Posterior cingulate gyrus (tissue), 11 donors: Measurements from ENCODE around the gene ITIH1.

ENCODE experiments used
- DNase-seq, 10 donors: peaks; one replicate each; pipeline versions ENCODE4 v3.0.0 to v3.0.0-alpha.2; 2020 to 2021; ENCODE audit warnings: mixed read lengths in 3 of 10
- intact Hi-C: fragments of 100-400 bp; cut with DNase I; formaldehyde crosslinking; loops from one replicate; pipeline ENCODE4 v1.15.1; 2023

The ITIH1 gene

DNA sequence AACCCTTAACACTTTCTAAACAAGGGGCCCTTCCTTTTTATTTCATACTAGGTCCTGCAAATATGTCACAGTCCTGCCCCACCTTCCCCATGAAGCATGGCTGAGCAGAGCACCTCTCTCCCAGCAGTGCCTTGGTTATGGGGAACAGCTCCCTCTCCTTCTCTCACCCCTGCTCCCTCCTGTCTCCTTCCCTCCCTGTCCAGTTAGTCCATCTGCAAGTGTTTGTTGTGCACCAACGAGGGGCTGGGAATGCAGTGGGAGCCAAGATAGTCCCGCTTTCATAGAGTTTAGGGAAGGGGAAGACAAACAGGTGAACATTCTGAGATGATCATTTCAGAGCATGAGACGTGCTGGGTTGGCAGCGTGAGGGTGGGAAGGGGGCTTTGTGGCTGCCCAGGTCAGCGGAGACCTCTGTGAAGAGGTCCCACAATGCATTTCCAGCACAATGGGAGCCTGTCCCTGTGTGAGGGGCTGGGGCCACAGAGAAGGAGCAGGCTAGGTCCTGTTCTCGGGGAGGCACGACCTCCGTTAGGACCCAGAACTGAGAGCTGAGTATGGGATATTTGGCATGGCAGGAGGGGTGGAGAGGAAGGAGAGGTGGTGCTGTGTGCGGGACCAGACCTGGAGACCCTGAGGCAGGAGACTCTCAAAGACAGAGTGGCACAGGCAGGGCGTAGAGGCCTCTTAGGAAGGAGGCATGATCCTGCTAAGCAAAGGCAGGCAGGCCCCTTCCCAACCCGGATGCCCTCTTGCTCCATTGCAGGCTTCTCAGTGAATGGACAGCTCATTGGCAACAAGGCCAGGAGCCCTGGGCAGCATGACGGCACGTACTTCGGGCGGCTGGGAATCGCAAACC, 11.7 kb downstream of the ITIH1 start:
- intact Hi-C loops: no loop called here
- peak in 3 of 10 donors; percentile 22 to 43 (median 42) for DNase-seq

DNA sequence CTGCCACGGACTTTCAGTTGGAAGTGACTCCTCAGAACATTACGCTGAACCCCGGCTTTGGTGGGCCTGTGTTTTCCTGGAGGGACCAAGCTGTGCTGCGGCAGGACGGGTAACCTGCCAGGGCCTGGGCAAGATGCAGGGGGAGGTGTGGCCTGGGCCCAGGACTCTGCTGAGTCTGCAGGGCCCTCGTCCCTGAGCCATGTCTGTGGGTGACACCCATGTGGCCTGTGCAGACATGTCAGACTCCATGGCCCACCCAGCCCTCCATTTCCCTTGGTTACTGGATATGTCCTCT, 12.3 kb downstream of the ITIH1 start:
- intact Hi-C loops: no loop called here
- DNase-seq: peak in 3 of 10 donors; percentile 48 to 73 (median 65)

DNA sequence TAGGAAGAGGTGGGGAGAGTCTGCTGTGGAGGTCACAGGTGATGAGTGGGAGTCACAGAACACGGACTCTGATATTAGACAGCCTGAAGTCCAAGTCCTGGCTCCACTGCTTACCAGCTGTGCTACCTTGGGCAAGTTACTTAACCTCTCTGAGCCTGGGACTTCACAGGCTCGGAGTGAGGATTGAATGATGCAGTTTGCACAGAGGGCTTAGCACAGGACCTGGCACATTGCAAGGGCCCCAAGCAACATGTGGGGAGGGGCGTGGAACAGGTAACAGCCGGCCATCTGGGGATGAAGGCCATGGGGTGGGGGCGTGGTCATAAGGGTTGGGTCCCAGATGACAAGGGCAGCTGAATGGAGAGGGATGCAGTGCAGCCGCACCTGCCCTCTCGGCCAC, 12.9 kb downstream of the ITIH1 start:
- DNase-seq: peak in 2 of 10 donors; percentile 1 to 21
- intact Hi-C loops: no loop called here

DNA sequence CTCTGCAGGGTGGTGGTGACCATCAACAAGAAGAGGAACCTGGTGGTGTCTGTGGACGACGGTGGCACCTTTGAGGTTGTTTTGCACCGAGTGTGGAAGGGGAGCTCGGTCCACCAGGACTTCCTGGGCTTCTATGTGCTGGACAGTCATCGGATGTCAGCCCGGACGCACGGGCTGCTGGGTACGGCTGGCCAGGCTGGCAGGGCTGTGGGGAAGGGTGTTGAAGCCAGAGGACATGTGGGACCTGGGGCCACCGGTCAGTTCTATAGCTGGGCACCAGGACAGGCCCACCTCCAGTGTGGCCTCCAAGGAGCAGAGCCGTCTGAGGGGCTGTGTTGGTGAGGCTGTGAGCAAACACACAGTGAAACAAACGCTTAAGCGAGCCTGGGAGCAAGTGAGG, 13.3 kb downstream of the ITIH1 start:
- DNase-seq: peak in 3 of 10 donors; percentile 38 to 59 (median 44)
- intact Hi-C loops: no loop called here

DNA sequence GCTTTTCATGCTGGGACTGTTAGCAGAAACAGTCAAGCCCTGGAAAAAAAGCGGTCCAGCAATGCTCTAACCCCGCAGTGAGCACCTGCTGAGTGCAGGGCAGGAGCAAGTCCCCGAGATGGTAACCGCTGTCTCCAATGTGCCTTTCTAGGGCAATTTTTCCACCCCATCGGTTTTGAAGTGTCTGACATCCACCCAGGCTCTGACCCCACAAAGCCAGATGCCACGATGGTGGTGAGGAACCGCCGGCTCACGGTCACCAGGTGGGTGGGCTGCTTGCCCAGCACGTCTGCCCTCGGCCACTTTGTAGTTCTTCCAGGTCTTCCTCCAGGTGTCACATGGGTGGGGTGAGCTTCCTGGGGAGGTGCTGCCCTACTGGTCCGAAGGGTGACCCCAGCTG, 14.0 kb downstream of the ITIH1 start:
- peak in 2 of 10 donors; percentile 37 to 61 for DNase-seq
- intact Hi-C loops: no loop called here

DNA sequence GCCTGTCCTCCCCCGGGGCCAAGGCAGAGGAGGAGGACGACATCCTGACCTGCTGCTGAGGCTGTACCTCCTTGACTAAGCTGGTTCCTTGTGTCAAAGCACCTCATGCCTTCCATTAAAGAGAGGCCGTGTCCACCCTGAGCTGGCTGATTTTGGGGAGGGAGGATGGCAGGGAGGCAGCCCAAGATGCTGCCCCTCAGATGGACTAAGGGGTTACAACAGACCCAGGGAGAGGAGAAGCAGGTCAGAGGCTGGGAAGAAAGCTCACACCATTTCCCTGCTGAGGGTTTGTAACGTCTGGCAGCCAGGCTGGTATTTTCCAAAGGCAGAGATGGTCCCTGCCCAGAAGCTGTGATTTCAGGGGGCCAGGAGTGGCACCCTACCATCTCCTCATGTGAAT, 14.5 kb downstream of the ITIH1 start:
- intact Hi-C loops: no loop called here
- no peak for DNase-seq

DNA sequence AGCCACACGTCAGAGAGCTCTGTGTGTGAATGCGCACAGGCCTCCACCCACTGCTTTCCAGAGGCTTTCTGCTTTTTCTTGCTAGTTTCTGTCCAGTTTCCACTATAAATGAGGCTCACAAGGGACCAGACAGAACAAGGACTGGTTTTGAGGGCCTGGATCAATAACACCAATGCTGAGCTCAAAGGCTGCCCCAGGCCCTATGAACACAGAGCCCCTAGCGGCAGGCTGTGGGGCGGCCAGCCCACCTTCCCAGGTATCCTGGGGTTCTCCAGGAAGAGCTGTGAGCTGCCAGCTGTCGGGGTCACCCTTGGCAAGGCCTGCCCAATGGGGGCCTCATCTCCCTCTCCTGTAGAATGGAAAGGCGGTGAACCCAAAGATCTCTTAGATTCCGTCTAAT, 15.0 kb downstream of the ITIH1 start:
- intact Hi-C loops: no loop called here
- peak in 1 of 10 donors; percentile 20 for DNase-seq

DNA sequence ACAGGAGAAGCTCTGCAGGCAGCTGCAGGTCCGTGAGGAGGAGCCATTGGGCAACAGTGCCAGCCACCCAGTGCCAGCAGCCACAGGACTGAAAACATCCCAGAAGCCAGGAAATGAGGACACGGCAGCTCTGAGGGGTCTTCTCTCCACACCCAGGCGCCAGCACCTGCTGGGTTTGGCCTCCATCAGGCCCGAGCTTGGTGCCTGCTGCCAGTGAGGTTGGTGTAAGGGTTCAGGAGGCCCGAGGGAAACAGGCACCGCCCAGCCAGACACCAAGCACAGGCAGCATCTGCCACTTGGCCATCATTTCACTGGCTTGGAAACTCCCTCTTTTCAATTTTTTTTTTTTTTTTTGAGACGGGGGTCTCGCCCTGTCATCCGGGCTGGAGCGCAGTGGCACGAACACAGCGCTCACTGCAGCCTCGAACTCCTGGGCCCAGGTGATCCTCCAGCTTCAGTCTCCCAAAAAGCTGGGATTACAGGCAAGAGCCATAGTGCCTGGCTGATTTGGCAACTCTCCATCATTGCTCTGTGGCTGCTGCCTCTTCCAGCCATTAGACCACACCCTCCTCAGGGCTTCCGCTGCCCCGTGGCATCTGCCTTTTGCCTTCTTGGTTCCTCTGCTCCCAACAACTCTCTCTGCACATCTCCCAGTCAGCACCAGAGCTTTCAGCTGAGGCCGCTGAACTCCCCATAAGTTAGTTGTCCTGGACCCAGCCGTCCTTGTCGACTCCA, 15.7 kb downstream of the ITIH1 start:
- intact Hi-C loops: no loop called here
- DNase-seq: peak in 1 of 10 donors; percentile 64

DNA sequence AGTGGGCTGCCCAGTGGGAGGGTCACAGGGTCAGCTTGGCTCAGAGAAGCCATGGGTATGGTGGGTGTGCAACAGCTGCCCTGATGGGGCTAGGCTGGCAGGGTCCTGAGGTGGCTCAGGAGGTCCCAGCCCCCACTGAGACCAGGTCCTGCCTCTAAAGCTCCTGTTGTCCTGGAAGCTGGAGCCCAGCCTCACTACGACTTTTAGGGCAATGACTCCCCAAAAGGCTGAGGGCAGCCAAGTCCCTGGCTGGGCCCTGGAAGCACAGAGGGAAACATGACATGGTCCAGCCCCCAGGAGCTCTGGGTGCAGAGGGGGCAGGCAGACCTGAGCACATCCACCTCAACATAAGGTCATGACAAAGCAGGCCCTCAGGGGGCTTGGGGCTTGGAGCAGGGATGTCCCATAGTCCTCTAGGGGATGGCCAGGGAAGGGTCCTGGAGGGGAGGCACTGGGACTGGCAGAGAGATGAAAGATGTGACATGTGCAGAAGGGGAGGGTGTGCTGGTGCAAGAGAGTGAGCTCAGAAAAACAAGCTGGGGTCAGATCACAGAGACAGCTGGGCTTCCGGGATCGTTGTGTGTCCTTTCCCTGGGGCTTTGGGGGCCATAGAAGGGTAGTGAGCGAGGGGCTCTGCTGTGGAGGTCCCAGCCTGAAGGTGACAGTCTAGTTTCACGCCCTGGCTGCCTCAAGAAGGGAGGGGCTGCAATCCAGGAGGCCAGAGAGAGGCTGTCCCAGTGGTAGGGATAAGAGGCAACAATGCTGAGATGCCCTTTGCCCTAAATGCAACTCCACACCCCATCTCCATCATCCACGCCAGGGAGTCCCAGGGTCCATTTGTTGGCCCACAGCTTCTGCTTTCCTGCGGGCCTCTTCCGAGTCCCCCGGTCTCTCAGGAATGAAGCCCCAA, 16.6 kb downstream of the ITIH1 start:
- peak in 1 of 10 donors; percentile 25 for DNase-seq
- intact Hi-C loops: no loop called here

DNA sequence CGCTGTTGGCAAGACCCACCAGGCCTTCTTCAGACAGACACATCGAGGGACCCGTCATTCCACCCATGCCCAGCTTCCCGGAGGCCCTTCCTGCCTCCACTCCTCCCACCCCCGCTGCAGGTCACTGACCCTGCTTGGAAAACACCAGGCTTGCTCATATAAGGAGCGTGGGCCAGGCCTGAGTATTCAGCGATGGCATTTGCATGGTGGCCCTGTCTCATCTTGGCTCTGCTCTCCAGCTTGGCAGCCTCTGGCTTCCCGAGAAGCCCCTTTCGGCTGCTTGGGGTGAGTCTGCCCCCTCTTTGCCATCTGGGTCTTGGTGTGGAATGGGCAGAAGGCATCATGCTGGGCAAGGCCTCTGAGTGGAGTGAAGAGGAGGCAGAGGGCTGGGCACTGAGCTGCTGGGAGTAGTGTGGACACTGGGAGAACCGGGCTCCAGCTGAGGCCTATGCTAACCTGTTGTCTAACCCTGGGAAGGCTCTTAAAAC, 17.3 kb downstream of the ITIH1 start, which contains the start of gene ITIH3:
Gene ITIH3, plus strand, starts transcription at position 185 of the 488 bp plus-strand sequence. Its CDS starts 8 bp downstream, at position 193.
- DNase-seq: no peak
- intact Hi-C loops: no loop called here

DNA sequence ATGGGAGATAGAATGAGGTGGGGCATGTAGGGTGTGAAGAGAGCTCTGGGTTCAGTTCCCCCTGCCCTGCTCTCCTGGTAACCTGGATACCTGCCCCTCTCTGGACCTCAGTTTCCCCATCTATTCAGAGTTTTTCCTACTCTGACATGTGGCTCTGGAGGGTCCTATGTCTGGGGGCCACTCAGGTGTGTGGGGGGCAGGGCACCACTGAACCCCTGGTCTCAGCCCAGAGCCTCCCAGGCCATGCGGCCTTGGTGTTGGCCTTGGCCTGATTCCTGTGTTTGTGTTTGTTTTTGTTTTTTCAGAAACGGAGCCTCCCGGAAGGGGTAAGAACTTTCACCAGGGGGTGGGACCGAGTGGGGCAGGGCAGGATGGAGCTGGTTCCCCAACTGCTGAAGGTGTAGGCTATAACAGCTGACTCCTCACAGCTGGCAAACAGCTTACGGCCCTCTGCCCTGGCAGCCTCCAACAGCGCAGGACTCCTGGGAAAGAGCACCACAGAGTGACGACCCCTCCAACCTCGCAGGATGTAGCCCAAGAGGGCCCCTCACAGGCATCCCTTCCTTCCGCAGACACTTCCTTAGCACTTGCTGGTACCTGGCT, 18.0 kb downstream of the ITIH1 start:
- no peak for DNase-seq
- intact Hi-C loops: no loop called here

DNA sequence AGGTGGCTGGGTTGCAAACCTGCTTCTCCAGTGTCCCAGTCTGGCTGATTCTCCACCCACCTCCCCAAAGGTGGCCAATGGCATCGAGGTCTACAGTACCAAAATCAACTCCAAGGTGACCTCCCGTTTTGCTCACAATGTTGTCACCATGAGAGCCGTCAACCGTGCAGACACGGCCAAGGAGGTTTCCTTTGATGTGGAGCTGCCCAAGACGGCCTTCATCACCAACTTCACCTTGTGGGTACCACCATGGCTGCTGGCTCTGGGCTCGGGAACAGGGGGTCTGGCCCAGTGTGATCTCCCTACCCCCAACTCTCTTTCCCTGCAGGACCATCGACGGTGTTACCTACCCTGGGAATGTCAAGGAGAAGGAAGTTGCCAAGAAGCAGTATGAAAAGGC, 19.0 kb downstream of the ITIH1 start:
- DNase-seq: no peak
- intact Hi-C loops: no loop called here

DNA sequence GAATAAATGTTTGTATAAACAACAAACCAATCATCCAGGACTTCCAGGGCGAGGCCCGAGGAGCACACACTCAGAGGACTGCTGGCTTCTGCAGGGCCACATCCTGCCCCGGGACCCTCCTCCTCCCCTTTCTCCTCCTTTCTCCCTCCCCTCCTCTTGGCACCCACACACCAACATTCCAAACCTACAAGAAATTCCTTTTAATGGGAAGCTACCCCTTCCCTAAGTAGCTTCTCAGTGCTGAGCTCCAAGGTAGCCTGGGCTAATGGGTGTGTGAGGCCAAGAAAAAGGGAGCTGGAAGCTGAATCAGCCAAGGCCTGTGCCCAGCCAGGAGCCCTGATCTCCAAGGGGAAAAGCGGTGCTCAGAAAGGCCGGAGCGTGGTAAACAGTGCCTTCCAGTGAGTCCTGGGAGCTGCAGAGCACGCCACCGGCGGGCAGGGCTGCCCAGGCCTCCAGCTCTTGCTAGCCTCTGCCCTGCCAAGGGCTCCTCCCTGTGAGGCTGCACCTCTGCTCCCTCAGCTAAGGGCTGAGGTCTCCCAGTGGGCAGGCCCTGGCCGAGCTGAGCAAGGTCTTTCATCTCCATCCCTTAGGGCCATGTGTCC, 21.1 kb downstream of the ITIH1 start:
- intact Hi-C loops: no loop called here
- DNase-seq: no peak

DNA sequence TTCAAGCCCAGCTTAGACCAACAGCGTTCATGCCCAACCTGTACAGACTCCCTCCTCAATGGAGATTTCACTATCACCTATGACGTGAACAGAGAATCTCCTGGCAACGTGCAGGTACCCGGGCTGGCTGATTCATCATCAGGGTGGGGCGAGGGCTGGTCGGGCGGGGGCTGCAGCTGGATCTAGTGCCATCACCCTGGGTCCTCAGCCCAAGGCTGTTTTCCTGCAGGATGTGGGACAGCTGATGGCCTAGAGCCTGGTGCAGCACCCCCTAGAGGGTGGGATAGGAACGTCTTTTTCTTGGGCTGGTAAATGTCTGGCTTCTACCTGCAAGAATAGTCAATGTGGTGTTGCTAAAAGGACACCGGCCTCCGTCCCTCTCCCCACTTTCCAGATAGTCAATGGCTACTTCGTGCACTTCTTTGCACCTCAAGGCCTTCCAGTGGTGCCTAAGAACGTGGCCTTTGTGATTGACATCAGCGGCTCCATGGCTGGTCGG, 21.6 kb downstream of the ITIH1 start:
- no peak for DNase-seq
- intact Hi-C loops: no loop called here

DNA sequence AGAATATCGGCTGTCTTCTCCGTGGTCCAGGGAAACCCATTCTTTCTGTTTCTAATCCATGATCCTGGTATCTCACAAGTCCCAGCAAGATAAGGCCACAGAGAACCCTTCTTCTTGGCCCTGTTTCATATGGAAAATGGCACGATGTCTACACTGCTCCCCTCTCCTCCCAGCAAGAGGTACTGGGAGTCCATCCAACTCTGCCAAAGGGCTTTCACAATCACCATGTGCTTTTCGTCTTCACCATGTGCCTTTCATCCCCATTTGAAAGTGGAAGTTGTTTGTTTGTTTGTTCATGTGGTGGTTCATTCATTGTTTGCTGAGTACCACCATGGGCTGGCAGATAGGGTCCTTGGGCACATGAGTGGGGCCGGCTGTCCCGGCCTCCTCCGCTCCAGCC, 22.7 kb downstream of the ITIH1 start:
- intact Hi-C loops: no loop called here
- no peak for DNase-seq

DNA sequence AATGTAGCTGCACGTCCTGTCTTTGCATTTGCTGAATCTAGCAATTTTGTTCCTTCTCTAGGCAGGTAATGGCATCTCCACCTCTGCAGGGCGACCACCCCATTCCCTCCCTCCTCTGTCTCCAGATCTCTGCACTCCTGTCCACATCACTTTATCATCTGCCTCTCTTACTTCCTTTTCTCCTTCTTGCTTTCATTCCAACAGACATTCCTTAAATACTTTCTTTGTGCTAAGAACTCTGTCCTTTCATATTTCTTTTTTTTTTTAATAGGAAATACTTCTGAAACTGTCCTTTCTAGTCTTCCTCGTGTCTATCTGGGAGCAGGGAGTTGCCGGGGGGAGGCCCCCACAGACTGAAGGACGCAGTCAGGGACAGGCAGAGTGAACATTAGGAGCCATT, 24.4 kb downstream of the ITIH1 start:
- DNase-seq: no peak
- intact Hi-C loops: no loop called here

DNA sequence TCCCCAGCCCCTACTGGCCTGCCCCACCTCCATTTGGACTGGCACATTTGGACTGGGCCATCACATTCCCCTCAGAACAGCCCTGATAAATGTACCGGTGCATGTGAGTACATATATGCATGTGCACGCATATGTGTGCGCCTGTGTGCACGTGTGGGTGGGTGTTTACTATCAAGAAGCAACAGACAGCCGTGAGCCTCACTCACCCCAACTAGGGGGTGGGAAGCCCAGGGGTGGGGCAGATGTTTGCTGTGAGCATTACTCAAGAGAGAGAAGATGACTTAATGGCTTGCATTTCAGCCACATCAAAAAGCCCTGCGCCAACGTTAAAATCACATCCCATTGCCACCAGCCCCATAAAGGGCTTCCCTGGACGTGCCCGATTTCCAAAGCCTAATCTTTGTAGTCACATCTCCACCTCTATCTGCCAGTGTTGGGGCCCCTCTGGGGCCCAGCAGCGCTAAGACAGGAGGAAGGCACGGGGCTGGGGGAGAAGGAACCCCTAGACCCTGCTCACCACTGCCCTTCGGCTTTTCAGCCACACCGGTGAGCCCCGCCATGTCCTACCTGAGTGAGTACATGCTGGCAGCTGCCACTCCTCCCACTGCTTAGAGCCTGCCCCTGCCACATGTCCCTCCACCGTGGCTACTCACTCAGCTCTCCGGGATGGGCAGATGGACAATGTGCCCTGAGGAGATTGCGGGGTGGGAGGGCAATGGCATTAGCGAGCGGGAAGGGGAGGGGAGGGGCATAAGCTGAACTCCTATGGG, 28.1 kb downstream of the ITIH1 start:
- intact Hi-C loops: no loop called here
- no peak for DNase-seq

DNA sequence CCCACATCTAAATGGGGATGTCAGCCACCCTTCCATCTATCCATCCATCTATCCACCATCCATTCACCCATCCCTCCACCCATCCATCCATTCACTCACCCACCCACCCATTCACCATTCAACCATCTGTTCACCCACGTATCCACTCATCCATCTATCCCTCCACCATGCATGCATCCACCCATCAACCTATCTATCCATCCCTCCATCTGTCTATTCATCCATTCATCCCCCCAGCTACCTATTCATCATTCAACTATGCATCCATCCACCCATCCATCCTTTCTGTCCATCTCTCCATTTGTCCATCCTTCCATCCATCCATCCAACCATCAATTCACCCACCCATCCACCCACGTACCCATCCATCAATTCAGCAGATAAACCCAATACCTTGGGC, 31.8 kb downstream of the ITIH1 start:
- no peak for DNase-seq
- intact Hi-C loops: no loop called here
